GM12878 (cell line): ENCODE results near the gene DDX5.

ENCODE experiments used
- CHD2 ChIP-seq: IDR thresholded peaks from 2 replicates; pipeline ENCODE4 v1.6.1; 2011; ENCODE audit warnings: low read depth, low read length, improper control_type of control experiment, borderline replicate concordance
- HDAC6 ChIP-seq: fragments of 200-600 bp; sonication (generic); IDR thresholded peaks from one replicate; pipeline ENCODE4 v1.8.0; 2017; ENCODE audit warnings: antibody characterized with exemption; ENCODE audit not compliant: unreplicated experiment
- ZNF274 ChIP-seq: IDR thresholded peaks from one replicate; pipeline ENCODE4 v1.8.0; 2011; ENCODE audit not compliant: insufficient read length, insufficient read depth

- no peak for TF ChIP-seq CHD2
- no peak for TF ChIP-seq ZNF274
- no peak for TF ChIP-seq HDAC6
These were observed 7.5 kb downstream of the DDX5 start for GRCh38 chr17:64498308-64499203.
